Measurements from ENCODE around the gene TXNDC8. TPM values are rescaled to one million over a fixed set of nuclear protein-coding genes. Genes with fewer than 3 reads are reported as not detected.

Gene TXNDC8
- total and polyA plus RNA-seq, 2 of the 13 experiments (the other 11 are each of a cell fraction or from before 2014, with no cell fraction given): not detected

DNA sequence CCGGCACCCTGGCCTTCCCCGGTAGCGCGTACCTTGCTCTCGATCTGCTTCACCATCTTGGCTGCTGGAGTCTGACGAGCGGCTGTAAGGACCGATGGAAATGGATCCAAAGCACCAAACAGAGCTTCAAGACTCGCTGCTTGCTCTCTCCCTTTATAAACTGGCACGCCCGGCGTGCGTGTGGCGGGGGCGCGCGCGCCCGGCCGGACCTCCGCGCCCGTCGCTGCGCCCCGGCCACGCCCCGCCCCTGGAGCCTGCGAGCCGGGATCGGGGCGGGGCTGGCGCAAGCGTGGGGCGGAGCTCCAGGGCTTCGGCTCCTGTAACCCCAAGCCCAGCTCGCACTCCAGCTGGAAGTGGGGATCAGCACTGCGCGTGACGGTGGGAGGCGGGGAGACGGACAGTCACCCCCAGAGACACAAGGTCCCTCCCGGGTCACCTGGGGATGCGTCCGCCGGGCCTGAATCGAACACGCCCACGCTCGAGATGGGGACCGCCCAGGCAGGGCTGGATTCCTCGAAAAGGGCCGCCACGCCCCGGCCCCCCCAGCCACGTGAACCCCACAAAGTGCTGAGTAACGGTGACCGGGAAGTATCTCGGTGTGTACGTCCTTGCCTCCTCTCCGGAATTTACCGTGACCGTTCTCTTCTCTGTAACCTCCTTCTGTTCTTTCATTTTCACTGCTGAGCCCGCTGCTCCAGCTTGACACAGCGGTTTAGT is 81.1 kb downstream of the TXNDC8 start, which contains the start of gene TXN (continued):
- TF ChIP-seq AKAP8 (CRISPR knock-in tag; IDR thresholded peaks at IDR 0.05): no peak
- TF ChIP-seq RAD51 (IDR thresholded peaks at IDR 0.05; ENCODE audit: borderline replicate concordance): no peak
- TF ChIP-seq EED (CRISPR knock-in tag; IDR thresholded peaks at IDR 0.05): no peak; the same call in 1 of the 2 replicates
- no peak for TF ChIP-seq NFKBIZ (CRISPR knock-in tag; IDR thresholded peaks at IDR 0.05)
- TF ChIP-seq, protein P1, sequence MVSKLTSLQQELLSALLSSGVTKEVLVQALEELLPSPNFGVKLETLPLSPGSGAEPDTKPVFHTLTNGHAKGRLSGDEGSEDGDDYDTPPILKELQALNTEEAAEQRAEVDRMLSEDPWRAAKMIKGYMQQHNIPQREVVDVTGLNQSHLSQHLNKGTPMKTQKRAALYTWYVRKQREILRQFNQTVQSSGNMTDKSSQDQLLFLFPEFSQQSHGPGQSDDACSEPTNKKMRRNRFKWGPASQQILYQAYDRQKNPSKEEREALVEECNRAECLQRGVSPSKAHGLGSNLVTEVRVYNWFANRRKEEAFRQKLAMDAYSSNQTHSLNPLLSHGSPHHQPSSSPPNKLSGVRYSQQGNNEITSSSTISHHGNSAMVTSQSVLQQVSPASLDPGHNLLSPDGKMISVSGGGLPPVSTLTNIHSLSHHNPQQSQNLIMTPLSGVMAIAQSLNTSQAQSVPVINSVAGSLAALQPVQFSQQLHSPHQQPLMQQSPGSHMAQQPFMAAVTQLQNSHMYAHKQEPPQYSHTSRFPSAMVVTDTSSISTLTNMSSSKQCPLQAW (CRISPR knock-in tag; IDR thresholded peaks at IDR 0.05): 0 out of 2 replicates have a peak, but pooled peaks have one; percentile 35
- no peak for TF ChIP-seq ZNF878 (CRISPR knock-in tag; IDR thresholded peaks at IDR 0.05)
- TF ChIP-seq ZSCAN31 (CRISPR knock-in tag; IDR thresholded peaks at IDR 0.05; ENCODE audit: low read depth): no peak; the same call in 1 of the 2 replicates
- TF ChIP-seq POGZ (CRISPR knock-in tag; IDR thresholded peaks at IDR 0.05): no peak; the same call in 1 of the 2 replicates
- TF ChIP-seq, protein P2, sequence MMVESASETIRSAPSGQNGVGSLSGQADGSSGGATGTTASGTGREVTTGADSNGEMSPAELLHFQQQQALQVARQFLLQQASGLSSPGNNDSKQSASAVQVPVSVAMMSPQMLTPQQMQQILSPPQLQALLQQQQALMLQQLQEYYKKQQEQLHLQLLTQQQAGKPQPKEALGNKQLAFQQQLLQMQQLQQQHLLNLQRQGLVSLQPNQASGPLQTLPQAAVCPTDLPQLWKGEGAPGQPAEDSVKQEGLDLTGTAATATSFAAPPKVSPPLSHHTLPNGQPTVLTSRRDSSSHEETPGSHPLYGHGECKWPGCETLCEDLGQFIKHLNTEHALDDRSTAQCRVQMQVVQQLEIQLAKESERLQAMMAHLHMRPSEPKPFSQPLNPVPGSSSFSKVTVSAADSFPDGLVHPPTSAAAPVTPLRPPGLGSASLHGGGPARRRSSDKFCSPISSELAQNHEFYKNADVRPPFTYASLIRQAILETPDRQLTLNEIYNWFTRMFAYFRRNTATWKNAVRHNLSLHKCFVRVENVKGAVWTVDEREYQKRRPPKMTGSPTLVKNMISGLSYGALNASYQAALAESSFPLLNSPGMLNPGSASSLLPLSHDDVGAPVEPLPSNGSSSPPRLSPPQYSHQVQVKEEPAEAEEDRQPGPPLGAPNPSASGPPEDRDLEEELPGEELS (CRISPR knock-in tag; IDR thresholded peaks at IDR 0.05): no peak
- TF ChIP-seq, protein P3, sequence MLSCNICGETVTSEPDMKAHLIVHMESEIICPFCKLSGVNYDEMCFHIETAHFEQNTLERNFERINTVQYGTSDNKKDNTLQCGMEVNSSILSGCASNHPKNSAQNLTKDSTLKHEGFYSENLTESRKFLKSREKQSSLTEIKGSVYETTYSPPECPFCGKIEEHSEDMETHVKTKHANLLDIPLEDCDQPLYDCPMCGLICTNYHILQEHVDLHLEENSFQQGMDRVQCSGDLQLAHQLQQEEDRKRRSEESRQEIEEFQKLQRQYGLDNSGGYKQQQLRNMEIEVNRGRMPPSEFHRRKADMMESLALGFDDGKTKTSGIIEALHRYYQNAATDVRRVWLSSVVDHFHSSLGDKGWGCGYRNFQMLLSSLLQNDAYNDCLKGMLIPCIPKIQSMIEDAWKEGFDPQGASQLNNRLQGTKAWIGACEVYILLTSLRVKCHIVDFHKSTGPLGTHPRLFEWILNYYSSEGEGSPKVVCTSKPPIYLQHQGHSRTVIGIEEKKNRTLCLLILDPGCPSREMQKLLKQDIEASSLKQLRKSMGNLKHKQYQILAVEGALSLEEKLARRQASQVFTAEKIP (CRISPR knock-in tag; IDR thresholded peaks at IDR 0.05; ENCODE audit: borderline replicate concordance): no peak
- TF ChIP-seq ZBTB3 (CRISPR knock-in tag; IDR thresholded peaks at IDR 0.05; ENCODE audit: borderline replicate concordance, low read depth): no peak
- TF ChIP-seq ATM (IDR thresholded peaks at IDR 0.05; ENCODE audit: borderline replicate concordance): no peak
- TF ChIP-seq ETV5 (CRISPR knock-in tag; IDR thresholded peaks at IDR 0.05; ENCODE audit: borderline replicate concordance): no peak
- TF ChIP-seq, protein P4, sequence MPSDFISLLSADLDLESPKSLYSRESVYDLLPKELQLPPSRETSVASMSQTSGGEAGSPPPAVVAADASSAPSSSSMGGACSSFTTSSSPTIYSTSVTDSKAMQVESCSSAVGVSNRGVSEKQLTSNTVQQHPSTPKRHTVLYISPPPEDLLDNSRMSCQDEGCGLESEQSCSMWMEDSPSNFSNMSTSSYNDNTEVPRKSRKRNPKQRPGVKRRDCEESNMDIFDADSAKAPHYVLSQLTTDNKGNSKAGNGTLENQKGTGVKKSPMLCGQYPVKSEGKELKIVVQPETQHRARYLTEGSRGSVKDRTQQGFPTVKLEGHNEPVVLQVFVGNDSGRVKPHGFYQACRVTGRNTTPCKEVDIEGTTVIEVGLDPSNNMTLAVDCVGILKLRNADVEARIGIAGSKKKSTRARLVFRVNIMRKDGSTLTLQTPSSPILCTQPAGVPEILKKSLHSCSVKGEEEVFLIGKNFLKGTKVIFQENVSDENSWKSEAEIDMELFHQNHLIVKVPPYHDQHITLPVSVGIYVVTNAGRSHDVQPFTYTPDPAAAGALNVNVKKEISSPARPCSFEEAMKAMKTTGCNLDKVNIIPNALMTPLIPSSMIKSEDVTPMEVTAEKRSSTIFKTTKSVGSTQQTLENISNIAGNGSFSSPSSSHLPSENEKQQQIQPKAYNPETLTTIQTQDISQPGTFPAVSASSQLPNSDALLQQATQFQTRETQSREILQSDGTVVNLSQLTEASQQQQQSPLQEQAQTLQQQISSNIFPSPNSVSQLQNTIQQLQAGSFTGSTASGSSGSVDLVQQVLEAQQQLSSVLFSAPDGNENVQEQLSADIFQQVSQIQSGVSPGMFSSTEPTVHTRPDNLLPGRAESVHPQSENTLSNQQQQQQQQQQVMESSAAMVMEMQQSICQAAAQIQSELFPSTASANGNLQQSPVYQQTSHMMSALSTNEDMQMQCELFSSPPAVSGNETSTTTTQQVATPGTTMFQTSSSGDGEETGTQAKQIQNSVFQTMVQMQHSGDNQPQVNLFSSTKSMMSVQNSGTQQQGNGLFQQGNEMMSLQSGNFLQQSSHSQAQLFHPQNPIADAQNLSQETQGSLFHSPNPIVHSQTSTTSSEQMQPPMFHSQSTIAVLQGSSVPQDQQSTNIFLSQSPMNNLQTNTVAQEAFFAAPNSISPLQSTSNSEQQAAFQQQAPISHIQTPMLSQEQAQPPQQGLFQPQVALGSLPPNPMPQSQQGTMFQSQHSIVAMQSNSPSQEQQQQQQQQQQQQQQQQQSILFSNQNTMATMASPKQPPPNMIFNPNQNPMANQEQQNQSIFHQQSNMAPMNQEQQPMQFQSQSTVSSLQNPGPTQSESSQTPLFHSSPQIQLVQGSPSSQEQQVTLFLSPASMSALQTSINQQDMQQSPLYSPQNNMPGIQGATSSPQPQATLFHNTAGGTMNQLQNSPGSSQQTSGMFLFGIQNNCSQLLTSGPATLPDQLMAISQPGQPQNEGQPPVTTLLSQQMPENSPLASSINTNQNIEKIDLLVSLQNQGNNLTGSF (CRISPR knock-in tag; IDR thresholded peaks at IDR 0.05): peak; percentile 53; the same call in 1 of the 2 replicates
- no peak; the same call in 1 of the 2 replicates for TF ChIP-seq ZNF816 (CRISPR knock-in tag; IDR thresholded peaks at IDR 0.05; ENCODE audit: borderline replicate concordance)
- no peak for TF ChIP-seq ZNF44 (CRISPR knock-in tag; IDR thresholded peaks at IDR 0.05)
- no peak for TF ChIP-seq SMAD1 (CRISPR knock-in tag; IDR thresholded peaks at IDR 0.05; ENCODE audit: borderline replicate concordance, low read depth)
- no peak for TF ChIP-seq REPIN1 (CRISPR knock-in tag; IDR thresholded peaks at IDR 0.05; ENCODE audit: borderline replicate concordance, low read depth)

Data from HepG2 (cell line).